ENCODE results near the gene THADA. TPM values are rescaled to one million over a fixed set of nuclear protein-coding genes. Genes with fewer than 3 reads are reported as not detected.

THADA gene
- total RNA-seq, 2 donors from 2014 or later: 39.5 to 46.3 TPM

DNA sequence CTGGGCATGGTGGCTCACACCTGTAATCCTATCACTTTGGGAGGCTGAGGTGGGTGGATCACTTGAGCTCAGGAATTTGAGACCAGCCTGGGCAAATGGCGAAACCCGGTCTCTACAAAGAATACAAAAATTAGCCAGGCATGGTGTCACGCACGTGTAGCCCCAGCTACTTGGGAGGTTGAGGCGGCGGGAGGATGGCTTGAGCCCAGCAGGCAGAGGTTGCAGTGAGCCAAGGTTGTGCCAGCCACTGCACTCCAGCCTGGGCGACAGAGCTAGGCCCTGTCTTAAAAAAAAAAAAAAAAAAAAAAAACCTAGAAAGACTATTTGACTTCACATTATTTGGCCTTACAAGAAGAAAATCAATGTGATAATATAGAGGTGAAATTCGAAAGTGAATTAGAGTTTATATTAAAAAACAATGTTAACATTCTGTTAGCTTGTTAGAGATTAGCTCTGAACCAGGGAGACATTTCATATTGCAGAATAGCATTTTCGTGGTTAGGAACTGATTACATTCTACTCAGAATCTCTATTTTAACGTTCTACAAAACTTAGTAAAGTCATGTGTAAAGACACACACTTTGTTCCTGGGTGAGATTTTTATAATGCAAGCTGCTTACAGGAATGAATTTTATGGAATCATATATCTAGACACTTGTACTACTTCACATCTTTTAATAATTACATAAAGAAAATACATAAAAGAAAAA is 120.5 kb downstream of the THADA start:
- H3K9me3 Mint-ChIP-seq: no peaks in the 10 kb centered on the region
- H3K27me3 Mint-ChIP-seq (ENCODE audit: low read depth): no peaks in the 10 kb centered on the region
- H3K4me1 Mint-ChIP-seq (ENCODE audit: low read depth): peaks cover 8% of the 10 kb centered on the region
- H3K36me3 Mint-ChIP-seq (ENCODE audit: insufficient read depth in 2 of 2): peaks cover 2 to 8% of the 10 kb centered on the region in 2 donors
- no peak for DNase-seq
- no peak overlapping the region for H3K4me3 Mint-ChIP-seq
- no peak overlapping the region for H3K27ac Mint-ChIP-seq
- no peak for ATAC-seq (replicated peaks in 1 of 2)

DNA sequence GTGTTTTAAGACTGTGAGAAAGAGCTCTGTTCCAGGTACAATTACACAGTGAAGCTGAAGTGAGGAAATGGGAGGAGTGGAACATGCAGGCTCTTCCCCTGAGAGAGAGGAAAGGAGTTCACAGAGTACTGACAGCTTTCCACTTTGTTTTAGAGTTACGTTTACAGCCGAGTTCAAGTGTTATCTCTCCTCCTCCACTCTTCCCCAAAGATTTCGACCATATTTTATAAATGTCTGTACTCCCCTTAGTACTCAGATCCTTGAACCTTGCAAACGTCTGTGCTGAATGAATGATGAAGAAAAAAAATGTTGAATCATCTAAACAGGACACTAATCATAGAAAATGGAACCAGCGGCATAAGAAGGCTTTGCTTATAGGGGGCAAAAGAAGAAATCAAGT is 121.6 kb downstream of the THADA start:
- peaks cover 2 to 8% of the 10 kb centered on the region in 2 donors for H3K36me3 Mint-ChIP-seq (ENCODE audit: insufficient read depth in 2 of 2)
- H3K4me3 Mint-ChIP-seq: no peak overlapping the region
- DNase-seq: no peak
- H3K27ac Mint-ChIP-seq: no peak overlapping the region
- H3K27me3 Mint-ChIP-seq (ENCODE audit: low read depth): no peaks in the 10 kb centered on the region
- peaks cover 8% of the 10 kb centered on the region for H3K4me1 Mint-ChIP-seq (ENCODE audit: low read depth)
- H3K9me3 Mint-ChIP-seq: no peaks in the 10 kb centered on the region
- ATAC-seq (replicated peaks in 1 of 2): no peak

GRCh38 chr2:43473767-43474166 is 122.1 kb downstream of the THADA start:
- no peaks in the 10 kb centered on the region for H3K9me3 Mint-ChIP-seq
- ATAC-seq (replicated peaks in 1 of 2) (no peak), DNase-seq (no peak)
- no peak overlapping the region for H3K27ac Mint-ChIP-seq
- peaks cover 2 to 8% of the 10 kb centered on the region in 2 donors for H3K36me3 Mint-ChIP-seq (ENCODE audit: insufficient read depth in 2 of 2)
- H3K4me3 Mint-ChIP-seq: no peak overlapping the region
- H3K4me1 Mint-ChIP-seq (ENCODE audit: low read depth): peaks cover 6% of the 10 kb centered on the region
- no peaks in the 10 kb centered on the region for H3K27me3 Mint-ChIP-seq (ENCODE audit: low read depth)

- no peak for DNase-seq
- Mint-ChIP-seq H3K4me3 (no peak overlapping the region), H3K4me1 (ENCODE audit: low read depth) (no peaks in the 10 kb centered on the region), H3K36me3 (ENCODE audit: insufficient read depth in 2 of 2) (peaks cover 2 to 8% of the 10 kb centered on the region in 2 donors), H3K9me3 (no peaks in the 10 kb centered on the region), H3K27ac (no peak overlapping the region), H3K27me3 (ENCODE audit: low read depth) (no peaks in the 10 kb centered on the region)
- no peak for ATAC-seq (replicated peaks in 1 of 2)
These were observed 123.2 kb downstream of the THADA start for GRCh38 chr2:43472527-43473194.

- peaks cover 8% of the 10 kb centered on the region for H3K4me1 Mint-ChIP-seq (ENCODE audit: low read depth)
- H3K27me3 Mint-ChIP-seq (ENCODE audit: low read depth): no peaks in the 10 kb centered on the region
- H3K27ac Mint-ChIP-seq: no peak overlapping the region
- H3K9me3 Mint-ChIP-seq: peaks cover 0 to 1% of the 10 kb centered on the region in 2 donors
- ATAC-seq (replicated peaks in 1 of 2) (no peak), DNase-seq (no peak)
- peaks cover 2 to 10% of the 10 kb centered on the region in 2 donors for H3K36me3 Mint-ChIP-seq (ENCODE audit: insufficient read depth in 2 of 2)
- no peak overlapping the region for H3K4me3 Mint-ChIP-seq
These were observed 126.1 kb downstream of the THADA start for GRCh38 chr2:43469713-43470112.

GRCh38 chr2:43469094-43469493 is 126.7 kb downstream of the THADA start:
- H3K9me3 Mint-ChIP-seq: peaks cover 0 to 1% of the 10 kb centered on the region in 2 donors
- H3K4me1 Mint-ChIP-seq (ENCODE audit: low read depth): peaks cover 8% of the 10 kb centered on the region
- H3K36me3 Mint-ChIP-seq (ENCODE audit: insufficient read depth in 2 of 2): peaks cover 2 to 8% of the 10 kb centered on the region in 2 donors
- no peak overlapping the region for H3K27ac Mint-ChIP-seq
- H3K4me3 Mint-ChIP-seq: no peak overlapping the region
- no peaks in the 10 kb centered on the region for H3K27me3 Mint-ChIP-seq (ENCODE audit: low read depth)
- ATAC-seq (replicated peaks in 1 of 2) (no peak), DNase-seq (no peak)

DNA sequence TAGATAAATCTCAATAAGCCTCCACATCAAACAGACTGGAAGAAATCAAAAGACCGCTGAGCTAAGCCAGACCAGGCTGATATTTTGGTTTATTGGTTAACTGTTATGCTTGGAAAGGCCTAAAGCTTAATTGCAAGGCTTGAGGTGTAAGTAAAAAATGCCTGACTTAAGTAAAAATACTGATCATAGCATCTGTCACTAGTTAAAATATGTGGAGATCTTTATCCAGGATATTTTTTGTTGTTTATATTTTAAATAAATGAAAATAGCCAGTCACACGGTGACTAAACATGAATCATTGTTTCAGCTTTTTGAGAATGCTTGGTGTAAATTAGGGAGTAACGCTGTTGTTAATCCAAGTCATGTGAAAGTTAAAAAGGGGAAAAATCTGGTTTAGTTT is 127.9 kb downstream of the THADA start:
- DNase-seq: no peak
- peaks cover 2 to 4% of the 10 kb centered on the region in 2 donors for H3K36me3 Mint-ChIP-seq (ENCODE audit: insufficient read depth in 2 of 2)
- peaks cover 0 to 1% of the 10 kb centered on the region in 2 donors for H3K9me3 Mint-ChIP-seq
- no peak overlapping the region for H3K4me3 Mint-ChIP-seq
- H3K4me1 Mint-ChIP-seq (ENCODE audit: low read depth): peaks cover 8% of the 10 kb centered on the region
- H3K27me3 Mint-ChIP-seq (ENCODE audit: low read depth): no peaks in the 10 kb centered on the region
- no peak for ATAC-seq (replicated peaks in 1 of 2)
- no peak overlapping the region for H3K27ac Mint-ChIP-seq

- DNase-seq: no peak
- no peak overlapping the region for H3K4me3 Mint-ChIP-seq
- no peak for ATAC-seq (replicated peaks in 1 of 2)
- peaks cover 0 to 1% of the 10 kb centered on the region in 2 donors for H3K9me3 Mint-ChIP-seq
- H3K27ac Mint-ChIP-seq: no peak overlapping the region
- peaks cover 0 to 4% of the 10 kb centered on the region in 2 donors for H3K36me3 Mint-ChIP-seq (ENCODE audit: insufficient read depth in 2 of 2)
- peaks cover 12% of the 10 kb centered on the region for H3K4me1 Mint-ChIP-seq (ENCODE audit: low read depth)
- H3K27me3 Mint-ChIP-seq (ENCODE audit: low read depth): no peaks in the 10 kb centered on the region
These were observed 130.6 kb downstream of the THADA start for GRCh38 chr2:43465234-43465633.

GRCh38 chr2:43464590-43464989 is 131.2 kb downstream of the THADA start:
- H3K4me3 Mint-ChIP-seq: no peak overlapping the region
- H3K27me3 Mint-ChIP-seq (ENCODE audit: low read depth): no peaks in the 10 kb centered on the region
- peaks cover 12% of the 10 kb centered on the region for H3K4me1 Mint-ChIP-seq (ENCODE audit: low read depth)
- H3K36me3 Mint-ChIP-seq (ENCODE audit: insufficient read depth in 2 of 2): peaks cover 0 to 4% of the 10 kb centered on the region in 2 donors
- no peak overlapping the region for H3K27ac Mint-ChIP-seq
- no peak for DNase-seq
- peaks cover 0 to 1% of the 10 kb centered on the region in 2 donors for H3K9me3 Mint-ChIP-seq
- no peak for ATAC-seq (replicated peaks in 1 of 2)

DNA sequence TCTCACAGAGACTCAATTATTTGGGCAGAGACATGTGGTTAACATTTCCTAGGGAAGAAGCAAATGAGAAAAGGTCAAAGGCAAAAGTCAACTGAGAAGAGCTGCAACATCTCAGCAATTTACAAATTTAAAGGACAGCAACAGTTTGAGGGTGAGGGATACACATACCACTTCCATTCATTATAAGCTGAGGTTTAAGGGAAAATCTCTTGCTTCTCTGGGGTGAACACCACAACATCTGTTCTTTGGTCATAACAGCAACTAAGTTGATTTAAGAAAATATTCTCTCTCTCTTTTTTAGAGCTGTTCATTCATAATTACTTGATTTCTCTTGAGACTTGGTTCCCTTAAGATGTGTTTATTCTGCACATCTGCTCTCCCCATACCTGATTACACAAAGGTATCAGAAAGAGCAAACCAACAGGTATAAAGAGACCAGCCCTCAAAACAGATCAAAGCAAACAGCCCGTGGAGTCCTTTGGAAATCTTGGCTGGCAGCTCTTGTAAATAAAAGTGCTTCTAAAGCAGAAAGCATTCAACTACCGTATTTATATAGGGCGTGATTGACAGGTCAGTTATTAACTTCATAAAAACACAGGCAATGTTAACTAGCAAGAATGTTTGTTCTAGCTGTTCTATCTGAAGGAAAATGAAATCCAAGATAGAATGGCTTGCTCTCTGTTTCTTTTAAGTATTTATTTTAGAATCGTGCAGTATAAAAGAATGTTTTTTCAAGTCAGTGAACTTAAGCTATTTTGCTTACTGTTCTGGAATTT is 132.8 kb downstream of the THADA start:
- no peak for DNase-seq
- no peak for ATAC-seq (replicated peaks in 1 of 2)
- Mint-ChIP-seq H3K27ac (no peak overlapping the region), H3K9me3 (peaks cover 0 to 1% of the 10 kb centered on the region in 2 donors), H3K4me1 (ENCODE audit: low read depth) (peaks cover 16% of the 10 kb centered on the region), H3K4me3 (no peak overlapping the region), H3K36me3 (ENCODE audit: insufficient read depth in 2 of 2) (peaks cover 3 to 5% of the 10 kb centered on the region in 2 donors), H3K27me3 (ENCODE audit: low read depth) (no peaks in the 10 kb centered on the region)

- no peak overlapping the region for H3K27ac Mint-ChIP-seq
- H3K4me1 Mint-ChIP-seq (ENCODE audit: low read depth): peaks cover 16% of the 10 kb centered on the region
- no peak overlapping the region for H3K4me3 Mint-ChIP-seq
- peaks cover 4 to 5% of the 10 kb centered on the region in 2 donors for H3K36me3 Mint-ChIP-seq (ENCODE audit: insufficient read depth in 2 of 2)
- no peaks in the 10 kb centered on the region for H3K27me3 Mint-ChIP-seq (ENCODE audit: low read depth)
- ATAC-seq (replicated peaks in 1 of 2) (no peak), DNase-seq (no peak)
- peaks cover 0 to 1% of the 10 kb centered on the region in 2 donors for H3K9me3 Mint-ChIP-seq
These were observed 134.3 kb downstream of the THADA start for GRCh38 chr2:43461453-43462073.

- Mint-ChIP-seq H3K36me3 (ENCODE audit: insufficient read depth in 2 of 2) (peaks cover 2 to 4% of the 10 kb centered on the region in 2 donors), H3K4me3 (no peak overlapping the region), H3K9me3 (no peaks in the 10 kb centered on the region), H3K27me3 (ENCODE audit: low read depth) (no peaks in the 10 kb centered on the region), H3K27ac (no peak overlapping the region), H3K4me1 (ENCODE audit: low read depth) (peaks cover 10% of the 10 kb centered on the region)
- DNase-seq (no peak), ATAC-seq (replicated peaks in 1 of 2) (no peak)
These were observed 135.1 kb downstream of the THADA start for GRCh38 chr2:43460611-43461365.

Data from activated T-cell treated with anti-CD3 and anti-CD28 coated beads, Interleukin-2, amount 50 U/mL, for 72 hours (primary cell).